ENCODE data around the gene EGFL8.

EGFL8 gene

GRCh38 chr6:32156891-32157290 lies 7.5 kb upstream of the EGFL8 start:
- H3K4me3 ChIP-seq: no peak overlapping the region
- no peak for TF ChIP-seq CTCF (IDR thresholded peaks at IDR 0.05)
- H3K27ac ChIP-seq: no peak overlapping the region
- no peak for DNase-seq (ENCODE audit: low spot score)

- H3K4me3 ChIP-seq: no peak overlapping the region
- TF ChIP-seq CTCF (IDR thresholded peaks at IDR 0.05): no peak
Observed at GRCh38 chr6:32158052-32158451, 6.3 kb upstream of the EGFL8 start.

GRCh38 chr6:32163559-32164258 lies 686 bp upstream of the EGFL8 start:
- Histone ChIP-seq H3K4me3 (no peak overlapping the region), H3K27ac (peak overlapping the region in 1 of 2 donors; percentile 52)
- no peak for DNase-seq (ENCODE audit: low spot score)
- no peak for TF ChIP-seq CTCF (IDR thresholded peaks at IDR 0.05)

More at GRCh38 chr6:32158052-32158451, 6.3 kb upstream of the EGFL8 start:
- H3K27ac ChIP-seq: no peak overlapping the region
- no peak for DNase-seq (ENCODE audit: low spot score)

GRCh38 chr6:32166411-32167061 lies 2.1 kb downstream of the EGFL8 start:
- Histone ChIP-seq H3K4me3 (no peak overlapping the region), H3K27ac (peak overlapping the region in 1 of 2 donors; percentile 45)
- TF ChIP-seq CTCF (IDR thresholded peaks at IDR 0.05): no peak
- DNase-seq (ENCODE audit: low spot score): peak; percentile 71

GRCh38 chr6:32167154-32167760 lies 2.9 kb downstream of the EGFL8 start:
- Histone ChIP-seq H3K4me3 (no peak overlapping the region), H3K27ac (peak overlapping the region in 1 of 2 donors; percentile 45)
- peak; percentile 68 for DNase-seq (ENCODE audit: low spot score)
- no peak for TF ChIP-seq CTCF (IDR thresholded peaks at IDR 0.05)

- no peak overlapping the region for H3K27ac ChIP-seq
Observed at GRCh38 chr6:32167761-32168262, 3.4 kb downstream of the EGFL8 start.

More at GRCh38 chr6:32167761-32168262, 3.4 kb downstream of the EGFL8 start:
- TF ChIP-seq CTCF (IDR thresholded peaks at IDR 0.05): no peak
- no peak for DNase-seq (ENCODE audit: low spot score)
- H3K4me3 ChIP-seq: no peak overlapping the region
